Heart left ventricle (tissue), 16 donors: ENCODE results near the gene WBP11. TPM values are rescaled to one million over a fixed set of nuclear protein-coding genes. Genes with fewer than 3 reads are reported as not detected.
A peak's percentile ranks its signal among the peaks of the same experiment; 100 is the strongest.

Experiments used
- ATAC-seq, 4 donors: fragments of 200-7000 bp; cut with Tn5 transposase; one replicate each; pipeline ENCODE4 v1.9.1; 2020 to 2022; ENCODE audit warnings: moderate library complexity in 4 of 4, mild to moderate bottlenecking in 3 of 4, moderate number of reproducible peaks in 1 of 4
- DNase-seq, 5 donors: peaks; one replicate each; pipeline ENCODE4 v3.0.0-alpha.2; 2020
- H3K27ac ChIP-seq, 12 donors: fragments of 200-600 bp; sonication (generic) in 4 of 12; one replicate each; pipeline versions ENCODE4 v1.5.0 to v1.8.0; 2016 to 2022; ENCODE audit warnings: mild to moderate bottlenecking in 2 of 12
- H3K27me3 ChIP-seq, 9 donors: fragments of 200-600 bp; sonication (generic) in 2 of 9; one replicate each; pipeline versions ENCODE4 v1.5.1 to v1.8.0; 2016 to 2022; ENCODE audit warnings: mild to moderate bottlenecking in 3 of 9
- H3K36me3 ChIP-seq, 9 donors: fragments of 200-600 bp; sonication (generic) in 2 of 9; one replicate each; pipeline versions ENCODE4 v1.5.0 to v1.8.0; 2018 to 2022; ENCODE audit warnings: mild to moderate bottlenecking in 2 of 9
- H3K4me1 ChIP-seq, 12 donors: fragments of 200-600 bp; sonication (generic) in 4 of 12; one replicate each; pipeline versions ENCODE4 v1.5.0 to v1.8.0; 2016 to 2022; ENCODE audit warnings: mild to moderate bottlenecking in 3 of 12
- H3K4me3 ChIP-seq, 12 donors: fragments of 200-600 bp; sonication (generic) in 4 of 12; one replicate each; pipeline versions ENCODE4 v1.5.0 to v1.8.0; 2017 to 2022; ENCODE audit warnings: mild to moderate bottlenecking in 9 of 12, moderate library complexity in 4 of 12
- H3K9me3 ChIP-seq, 12 donors: fragments of 200-600 bp; sonication (generic) in 4 of 12; one replicate each; pipeline versions ENCODE4 v1.5.0 to v1.8.0; 2016 to 2022; ENCODE audit warnings: mild to moderate bottlenecking in 1 of 12
- POLR2A ChIP-seq, 2 donors: fragments of 450-650 bp; IDR thresholded peaks; one replicate each; pipeline ENCODE4 v1.6.1; 2017; ENCODE audit warnings: antibody characterized with exemption in 2 of 2, mild to moderate bottlenecking in 2 of 2, moderate library complexity in 2 of 2
- WGBS, 4 donors: extraction: QIAGEN DNeasy Blood & Tissue Kit in 2 of 4; methylation state at CpG; one replicate each; pipeline versions ENCODE4 v1.1.5 to v1.1.7; 2013 to 2018; 5-methylcytosine and 5-hydroxymethylcytosine counted together
- intact Hi-C, 10 donors: fragments of 100-400 bp; cut with DNase I; formaldehyde crosslinking; loops; one replicate each; pipeline versions ENCODE4 v1.11.1 to v1.14.2; 2022
- polyA plus RNA-seq, 2 donors: library from polyadenylated mRNA; stranded (reverse); fragments of 200-250 nt; gene quantifications; one replicate each; pipeline ENCODE4 v1.2.3, GENCODE V29; 2013
- total RNA-seq, 9 donors: library from RNA; depleted of rRNA in 2 of 9; stranded (reverse); fragments of >200 nt in 2 of 9; fragmentation: NEBNext Ultra II Directional in 3 of 9; extraction: Animal tissue kit (Norgen Biotek cat#: 25700) in 3 of 9; gene quantifications; one replicate each; pipeline versions ENCODE4 v1.1.0 to v1.2.4, GENCODE V29; 2016 to 2023
- TF ChIP-seq, protein P1 (sequence below), 12 donors: fragments of 200-600 bp; sonication (generic) in 4 of 12; IDR thresholded peaks; one replicate each; pipeline versions ENCODE4 v1.5.0 to v1.8.0; 2018 to 2022; ENCODE audit warnings: antibody characterized with exemption in 12 of 12, mild to moderate bottlenecking in 5 of 12
- donor health status: ischemic (EF 13 %, LVEDD 7.1; RV severe dilation, severe dysfunction).
- donor health status: healthy with polysubstance abuse.
- donor health status: DM: no; HTN: yes; CAD: no.
- donor health status: DM: no; HTN: no; CAD: no.
- donor health status: ischemic (EF 25% LVEDD 6.9; RV normal size, moderate dysfunction).
- donor health status: ischemic (EF 25% LVEDD 5.7; RV mildly dilated, moderate dysfunction).
- donor health status: healthy.
- donor health status: DM: yes; HTN: yes; CAD: no.
- donor health status: ischemic (EF 35%, LVEDD 5.7; RV mildly dilated, moderate dysfunction).
- donor health status: nonischemic (EF 11% LVEDD 7.7; RV severe dilation, severe dysfunction).
- donor health status: DM: yes; HTN: yes; CAD: no.
- donor health status: PGD.
- donor health status: ischemic (EF 29% LVEDD 5.4; RV normal size, mild dysfunction).
- donor health status: nonischemic (EF 23%, LVEDD 6.1; RV moderate dilation, normal function).

WBP11 gene
- total and polyA plus RNA-seq, 11 donors: 11.4 to 62.7 (median 49.3) TPM

DNA sequence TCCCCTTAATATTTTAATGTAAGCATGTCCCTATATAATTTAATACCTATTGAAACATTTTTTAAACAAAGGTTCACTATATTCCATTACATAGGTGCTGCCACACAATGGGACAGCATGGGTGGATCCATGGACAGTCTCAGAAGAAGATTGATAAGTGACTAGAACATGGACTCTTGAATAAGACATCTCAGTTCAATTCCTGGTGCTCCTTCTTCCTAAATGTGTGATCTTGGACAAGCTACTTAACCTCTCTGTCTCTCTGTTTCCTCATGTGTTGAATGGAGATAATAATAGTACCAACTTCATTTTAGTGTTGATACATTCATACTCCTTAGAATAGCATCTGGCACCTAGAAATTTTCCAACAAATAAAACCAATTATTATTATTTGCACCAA, 41.1 kb upstream of the WBP11 start:
- intact Hi-C loops: loop anchor here in 8 of 10 donors (2.0 to 10.0 kb wide), 13 partner anchors 37 to 430 kb away; partner anchors contain the start of genes RERG (in 6 of the 8), C12orf60 (in 3 of the 8) and WBP11 (in 3 of the 8)
- ATAC-seq: no peak
- no peak for TF ChIP-seq POLR2A (IDR thresholded peaks at IDR 0.05)
- TF ChIP-seq, protein P1, sequence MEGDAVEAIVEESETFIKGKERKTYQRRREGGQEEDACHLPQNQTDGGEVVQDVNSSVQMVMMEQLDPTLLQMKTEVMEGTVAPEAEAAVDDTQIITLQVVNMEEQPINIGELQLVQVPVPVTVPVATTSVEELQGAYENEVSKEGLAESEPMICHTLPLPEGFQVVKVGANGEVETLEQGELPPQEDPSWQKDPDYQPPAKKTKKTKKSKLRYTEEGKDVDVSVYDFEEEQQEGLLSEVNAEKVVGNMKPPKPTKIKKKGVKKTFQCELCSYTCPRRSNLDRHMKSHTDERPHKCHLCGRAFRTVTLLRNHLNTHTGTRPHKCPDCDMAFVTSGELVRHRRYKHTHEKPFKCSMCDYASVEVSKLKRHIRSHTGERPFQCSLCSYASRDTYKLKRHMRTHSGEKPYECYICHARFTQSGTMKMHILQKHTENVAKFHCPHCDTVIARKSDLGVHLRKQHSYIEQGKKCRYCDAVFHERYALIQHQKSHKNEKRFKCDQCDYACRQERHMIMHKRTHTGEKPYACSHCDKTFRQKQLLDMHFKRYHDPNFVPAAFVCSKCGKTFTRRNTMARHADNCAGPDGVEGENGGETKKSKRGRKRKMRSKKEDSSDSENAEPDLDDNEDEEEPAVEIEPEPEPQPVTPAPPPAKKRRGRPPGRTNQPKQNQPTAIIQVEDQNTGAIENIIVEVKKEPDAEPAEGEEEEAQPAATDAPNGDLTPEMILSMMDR (IDR thresholded peaks at IDR 0.05): no peak

DNA sequence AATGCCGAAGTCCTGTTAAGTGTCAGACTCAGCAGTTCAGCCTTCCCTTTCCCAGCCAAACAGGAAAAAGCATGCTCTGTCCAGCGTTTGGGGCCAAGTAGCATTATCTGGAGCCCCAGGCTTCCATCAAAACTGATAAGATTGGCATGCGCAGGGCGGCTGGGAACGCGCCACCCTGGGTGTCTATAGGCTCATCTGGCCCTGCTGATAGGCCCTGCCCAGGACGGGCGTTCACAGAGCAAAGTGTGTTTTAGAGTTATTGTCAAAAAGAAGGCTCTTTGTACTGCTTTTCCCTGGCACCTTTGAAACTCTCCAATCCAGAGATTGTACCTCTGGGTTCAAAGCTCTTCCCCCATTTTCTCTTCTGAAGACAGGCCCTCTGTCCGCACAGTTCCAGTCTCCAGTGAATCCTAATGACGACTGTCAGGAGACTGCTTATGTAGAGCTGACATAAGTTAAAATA, 40.2 kb upstream of the WBP11 start, which contains the start of gene ART4:
TSS of gene ART4 (minus strand) at position 102 of the 463 bp plus-strand sequence. CDS start 413 bp downstream, outside the sequence.
- Histone ChIP-seq H3K27me3 (no peaks in the 10 kb centered on the region), H3K4me3 (peak within 1 kb of the TSS in 8 of 12 donors; percentile 24 to 56 (median 36)), H3K4me1 (peaks cover 3 to 61% (median 49%) of the 10 kb centered on the region in 12 donors), H3K27ac (peak within 1 kb of the TSS; percentile 58 to 78 (median 70)), H3K36me3 (no peaks in the 10 kb centered on the region), H3K9me3 (no peaks in the 10 kb centered on the region)
- intact Hi-C loops: loop anchor here in 7 of 10 donors (2.0 to 10.0 kb wide), 10 partner anchors 36 to 431 kb away; partner anchors contain the start of genes RERG (in 5 of the 7), C12orf60 (in 3 of the 7) and WBP11 (in 3 of the 7)
- DNase-seq (peak; percentile 24 to 64 (median 45)), ATAC-seq (peak in 3 of 4 donors; percentile 23 to 67 (median 42))
- 29 to 43% (median 32%) methylated on average over 10 of the region's 10 CpGs for WGBS, 4 donors
- TF ChIP-seq, protein P1 (IDR thresholded peaks at IDR 0.05): no peak
- no peak for TF ChIP-seq POLR2A (IDR thresholded peaks at IDR 0.05)

More for the DNA sequence above, 41.1 kb upstream of the WBP11 start:
- Histone ChIP-seq H3K27me3 (no peaks in the 10 kb centered on the region), H3K27ac (peak overlapping the region in 1 of 12 donors; percentile 58), H3K4me3 (no peak overlapping the region), H3K4me1 (peaks cover 3 to 68% (median 50%) of the 10 kb centered on the region in 12 donors), H3K36me3 (no peaks in the 10 kb centered on the region), H3K9me3 (no peaks in the 10 kb centered on the region)
- no peak for DNase-seq

DNA sequence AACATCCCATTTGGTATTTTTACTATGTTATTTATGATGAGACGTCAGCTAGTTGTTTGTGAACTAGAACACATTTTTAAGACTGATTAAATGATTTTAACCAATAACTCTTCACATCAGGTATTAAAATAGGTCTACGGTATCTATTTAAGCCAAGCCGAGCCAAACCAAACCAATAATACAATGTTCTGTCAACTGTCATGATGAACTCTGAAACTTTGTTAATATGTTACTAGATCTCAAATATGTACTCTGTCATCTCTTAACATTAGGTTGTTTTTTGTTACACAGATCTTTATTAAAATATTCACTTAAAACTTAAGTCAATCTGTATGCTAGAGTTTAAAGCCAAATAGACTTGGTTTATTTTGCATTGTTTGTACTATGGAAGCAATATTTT, 39.0 kb upstream of the WBP11 start:
- Histone ChIP-seq H3K9me3 (no peaks in the 10 kb centered on the region), H3K27me3 (no peaks in the 10 kb centered on the region), H3K4me1 (peaks cover 3 to 58% (median 44%) of the 10 kb centered on the region in 12 donors), H3K36me3 (no peaks in the 10 kb centered on the region), H3K27ac (peak overlapping the region; percentile 58 to 78 (median 70)), H3K4me3 (peak overlapping the region in 8 of 12 donors; percentile 24 to 56 (median 36))
- ATAC-seq: no peak
- intact Hi-C loops: loop anchor here in 7 of 10 donors (2.0 to 10.0 kb wide), 10 partner anchors 35 to 432 kb away; partner anchors contain the start of genes RERG (in 5 of the 7), C12orf60 (in 3 of the 7) and WBP11 (in 3 of the 7)
- DNase-seq: no peak
- TF ChIP-seq POLR2A (IDR thresholded peaks at IDR 0.05): no peak
- TF ChIP-seq, protein P1 (IDR thresholded peaks at IDR 0.05): no peak
- WGBS, 4 donors: 65 to 81% (median 69%) methylated on average over 3 of the region's 3 CpGs

DNA sequence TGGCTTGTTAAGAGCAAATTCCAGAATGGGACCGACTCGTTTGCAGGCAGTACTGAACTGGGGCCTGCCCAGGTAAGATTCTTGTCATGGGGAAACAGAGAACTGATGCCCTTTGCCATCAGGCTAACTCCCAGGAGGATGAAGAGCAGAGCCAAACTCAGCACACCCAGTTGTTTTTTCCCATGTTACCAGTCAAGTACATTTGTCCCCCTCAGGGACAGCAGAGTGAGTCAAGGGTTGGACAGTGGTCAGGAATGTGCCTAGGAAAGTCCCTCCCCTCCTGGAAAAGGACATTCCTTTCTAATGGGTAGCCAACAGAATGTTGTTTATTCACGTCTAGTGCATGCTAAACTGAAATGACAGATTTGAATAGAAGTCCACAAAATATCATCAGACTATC, 38.5 kb upstream of the WBP11 start:
- H3K36me3 ChIP-seq: no peaks in the 10 kb centered on the region
- H3K4me3 ChIP-seq: peak overlapping the region in 8 of 12 donors; percentile 24 to 56 (median 36)
- H3K27me3 ChIP-seq: no peaks in the 10 kb centered on the region
- WGBS, 4 donors: 1 to 16% (median 6%) methylated on average over 3 of the region's 3 CpGs
- H3K27ac ChIP-seq: peak overlapping the region; percentile 58 to 78 (median 70)
- H3K9me3 ChIP-seq: no peaks in the 10 kb centered on the region
- H3K4me1 ChIP-seq: peaks cover 3 to 52% (median 42%) of the 10 kb centered on the region in 12 donors
- intact Hi-C loops: loop anchor here in 7 of 10 donors (2.0 to 10.0 kb wide), 10 partner anchors 34 to 433 kb away; partner anchors contain the start of genes RERG (in 5 of the 7), C12orf60 (in 3 of the 7) and WBP11 (in 3 of the 7)
- ATAC-seq (peak; percentile 91 to 95 (median 94)), DNase-seq (peak in 4 of 5 donors; percentile 59 to 82 (median 62))
- TF ChIP-seq, protein P1 (IDR thresholded peaks at IDR 0.05): no peak
- peak in 1 of 2 donors; percentile 30 for TF ChIP-seq POLR2A (IDR thresholded peaks at IDR 0.05)
